Erythroblast (primary cell): ENCODE measurements around the gene FGG.
A peak's percentile ranks its signal among the peaks of the same experiment; 100 is the strongest.

Experiments used
- DNase-seq, 2 experiments: peaks; one replicate each; lab custom pipeline; 2025; lab: John Stamatoyannopoulos, UW
- GATA1 ChIP-seq: IDR thresholded peaks from 2 replicates; pipeline ENCODE4 v1.6.1; 2011; ENCODE audit warnings: low read depth, mild to moderate bottlenecking, control low read depth, low read length, moderate library complexity
- POLR2A ChIP-seq: IDR thresholded peaks from 2 replicates; pipeline ENCODE4 v1.6.1; 2011; ENCODE audit warnings: mild to moderate bottlenecking, low read length

FGG gene

GRCh38 chr4:154612472-154613414 lies at the start of gene FGG:
TSS of gene FGG (minus strand) at chr4:154612656. CDS start at chr4:154612609, 47 bp downstream.
- no peak for DNase-seq
- no peak for TF ChIP-seq POLR2A
- TF ChIP-seq GATA1, result no peak

GRCh38 chr4:154660052-154660451 lies 47.6 kb upstream of the FGG start:
- DNase-seq, result no peak
- no peak for TF ChIP-seq POLR2A
- TF ChIP-seq GATA1, result no peak

DNA sequence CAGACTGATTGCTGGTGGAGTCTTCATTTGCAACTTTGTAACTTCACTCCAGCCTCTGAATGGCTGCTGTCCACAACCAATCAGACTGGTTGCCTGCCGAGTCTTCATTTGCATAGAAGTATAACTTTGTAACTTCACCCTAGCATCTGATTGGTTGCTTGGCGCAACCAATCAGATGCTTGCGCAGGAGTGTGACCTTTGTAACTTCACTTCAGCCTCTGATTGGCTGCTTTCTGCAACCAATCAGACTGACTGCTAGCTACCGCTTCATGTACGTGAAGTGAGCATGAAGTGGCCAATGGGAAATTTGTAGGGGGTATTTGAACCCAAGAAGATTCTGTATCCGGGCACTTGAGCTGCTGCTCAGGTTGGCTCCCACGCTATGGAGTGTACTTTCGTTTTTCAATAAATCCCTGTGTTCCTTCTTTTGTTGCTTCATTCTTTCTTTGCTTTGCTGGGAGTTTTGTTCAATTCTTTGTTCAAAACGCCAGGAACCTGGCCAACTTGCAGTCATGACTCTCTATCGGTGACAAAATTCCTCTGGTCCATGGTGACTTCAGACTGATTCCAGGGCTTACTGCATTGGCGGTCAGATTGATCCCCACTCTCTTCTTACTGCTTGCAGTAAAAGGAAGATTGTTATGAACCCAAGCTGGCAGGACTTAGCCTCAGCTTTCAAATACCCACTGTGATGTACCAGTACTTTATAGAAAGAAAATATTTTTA lies 46.4 kb upstream of the FGG start:
- TF ChIP-seq POLR2A (no peak), GATA1 (no peak)
- no peak for DNase-seq

GRCh38 chr4:154643493-154643892 lies 31.0 kb upstream of the FGG start:
- TF ChIP-seq GATA1 (no peak), POLR2A (no peak)

DNA sequence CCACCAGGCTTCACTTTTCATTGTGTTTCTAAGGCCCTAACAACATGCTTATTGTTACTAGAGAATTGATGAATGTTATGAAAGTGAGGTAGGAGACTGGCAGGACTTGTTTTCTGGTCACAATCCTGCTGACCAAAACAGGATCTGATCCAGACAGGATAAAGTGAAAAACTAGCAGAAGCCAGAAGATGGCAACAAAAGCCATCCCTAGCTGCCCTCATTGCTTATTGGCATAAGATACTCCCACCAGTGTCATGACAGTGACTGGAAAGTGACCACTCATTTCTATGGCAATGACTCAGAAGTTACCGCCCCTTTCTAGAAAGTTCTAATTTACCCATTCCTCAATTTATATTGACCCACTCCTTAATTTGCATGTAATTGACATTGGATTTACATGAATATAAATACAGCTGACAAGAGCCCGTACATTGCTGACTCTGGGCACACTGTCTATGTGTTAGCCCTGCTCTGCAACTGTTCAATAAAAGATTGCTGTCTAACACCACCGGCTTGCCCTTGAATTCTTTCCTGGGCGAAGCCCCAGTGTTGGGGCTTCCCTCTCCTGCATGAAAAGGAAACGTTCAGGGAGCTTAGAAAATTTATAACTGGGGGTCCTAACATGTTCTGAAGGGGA lies 30.0 kb upstream of the FGG start:
- TF ChIP-seq POLR2A (no peak), GATA1 (no peak)
- no peak for DNase-seq

More at GRCh38 chr4:154643493-154643892, 31.0 kb upstream of the FGG start:
- no peak for DNase-seq

DNA sequence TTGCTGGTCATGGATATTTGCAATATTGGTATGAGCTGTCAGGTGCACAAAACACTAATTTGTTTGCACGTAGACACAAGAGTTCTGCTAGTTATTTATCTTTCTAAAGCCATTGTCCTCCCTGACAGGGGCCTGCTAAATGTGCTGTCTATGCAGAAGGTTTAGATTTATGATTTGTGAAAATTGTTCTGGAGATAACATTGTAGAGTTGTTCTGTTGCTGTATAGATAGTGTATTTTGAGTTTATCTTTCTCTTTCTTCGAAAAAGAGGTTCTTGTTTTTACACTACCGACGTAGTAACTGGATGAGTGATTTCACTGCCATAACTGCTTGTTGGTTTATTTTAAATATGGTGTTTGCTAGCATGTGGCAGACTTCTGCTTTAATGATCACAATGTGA lies 28.5 kb upstream of the FGG start:
- peak in 1 of 2 experiments; percentile 3 for DNase-seq
- no peak for TF ChIP-seq GATA1
- no peak for TF ChIP-seq POLR2A

- no peak for TF ChIP-seq GATA1
- TF ChIP-seq POLR2A, result no peak
Measured at GRCh38 chr4:154634058-154634457, 21.6 kb upstream of the FGG start.

DNA sequence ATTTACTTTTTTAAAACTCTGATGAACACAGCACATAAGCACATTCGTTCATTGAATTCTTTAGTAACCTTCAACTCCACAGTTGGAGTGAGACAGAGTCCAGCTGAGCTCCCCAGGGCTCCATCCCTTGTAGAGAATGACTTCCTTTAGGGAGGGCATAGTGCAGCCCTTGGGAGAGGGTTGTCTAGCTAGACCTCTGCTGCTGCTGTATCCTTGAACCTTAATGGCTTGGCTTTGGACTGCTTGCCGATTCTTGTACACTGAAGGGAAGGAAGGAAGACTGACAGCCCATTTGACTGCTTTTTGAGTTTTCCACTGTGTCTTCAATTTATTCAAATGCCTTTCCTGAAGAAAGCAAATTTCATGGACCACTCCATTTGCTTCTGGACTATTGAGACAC lies 19.4 kb upstream of the FGG start:
- no peak for DNase-seq
- TF ChIP-seq GATA1 (no peak), POLR2A (no peak)

More at GRCh38 chr4:154634058-154634457, 21.6 kb upstream of the FGG start:
- DNase-seq, result no peak

GRCh38 chr4:154630324-154630723 lies 17.9 kb upstream of the FGG start:
- no peak for DNase-seq
- no peak for TF ChIP-seq GATA1
- no peak for TF ChIP-seq POLR2A

- peak; percentile 51 to 57 for DNase-seq
- TF ChIP-seq GATA1 (no peak), POLR2A (no peak)
Measured at GRCh38 chr4:154626793-154627484, 14.5 kb upstream of the FGG start.

DNA sequence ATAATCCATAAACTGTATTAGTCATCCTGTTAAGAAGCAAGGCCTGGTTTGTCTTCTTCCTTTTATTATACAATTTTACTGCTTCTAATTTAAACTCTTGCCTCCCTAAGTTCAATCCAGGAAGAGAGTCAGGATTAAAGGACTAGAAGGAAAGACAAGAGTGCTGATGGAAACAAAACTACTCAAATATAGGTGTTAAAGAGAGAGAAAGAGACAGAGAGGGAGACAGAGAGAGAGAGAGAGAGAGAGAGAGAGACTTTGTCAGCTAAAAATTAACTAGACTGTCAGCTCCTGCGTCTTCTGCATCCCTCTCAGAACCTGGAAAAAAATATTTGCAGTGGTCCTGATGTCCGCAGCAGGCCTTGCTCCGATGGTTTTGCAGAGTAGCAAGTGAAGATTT lies 13.5 kb upstream of the FGG start:
- TF ChIP-seq POLR2A (no peak), GATA1 (no peak)
- no peak for DNase-seq

DNA sequence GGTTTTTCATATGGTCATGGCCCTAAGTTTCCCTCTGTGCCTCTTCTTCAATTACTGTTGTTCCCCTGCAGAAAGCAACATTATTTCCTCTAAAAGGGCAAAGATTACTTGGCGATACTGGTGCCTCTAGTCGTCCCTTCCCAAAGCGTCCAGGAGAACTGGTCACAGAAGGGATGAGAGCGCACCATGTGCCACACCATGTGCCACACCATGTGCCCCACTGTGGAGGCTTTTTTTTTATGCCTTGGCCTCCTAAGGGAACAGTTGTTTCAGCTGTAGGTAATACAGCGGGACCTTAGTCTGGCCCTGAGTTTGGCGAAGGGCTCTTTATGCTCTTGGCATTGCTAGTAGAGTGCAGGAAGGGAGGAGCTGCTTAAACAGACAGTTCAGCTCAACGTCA lies 11.5 kb upstream of the FGG start:
- TF ChIP-seq POLR2A (no peak), GATA1 (no peak)
- DNase-seq, result no peak

GRCh38 chr4:154623436-154623835 lies 11.0 kb upstream of the FGG start:
- TF ChIP-seq POLR2A (no peak), GATA1 (no peak)

DNA sequence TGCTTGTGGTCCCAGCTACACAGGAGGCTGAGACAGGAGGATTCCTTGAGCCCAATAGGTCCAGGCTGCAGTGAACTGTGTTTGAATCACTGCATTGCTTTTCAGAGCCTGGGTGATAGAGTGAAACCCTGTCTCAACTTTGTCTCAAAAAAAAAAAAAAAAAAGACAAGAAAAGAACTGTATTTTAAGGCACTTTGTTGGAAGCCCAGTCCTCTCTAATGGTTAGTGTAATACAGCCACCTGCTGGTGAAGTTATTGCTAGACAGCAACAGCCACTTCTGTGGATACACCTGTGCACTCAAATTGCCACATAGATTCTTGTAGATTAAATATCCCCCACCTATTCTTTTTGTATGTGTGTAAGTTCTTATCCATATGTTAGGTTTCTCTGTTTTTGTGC lies 10.1 kb upstream of the FGG start:
- TF ChIP-seq POLR2A (no peak), GATA1 (no peak)
- DNase-seq, result peak; percentile 20 to 37

More at GRCh38 chr4:154623436-154623835, 11.0 kb upstream of the FGG start:
- peak; percentile 7 to 46 for DNase-seq
